Measurements from ENCODE around the gene C11orf86.
"Not testable (repeated sequence)": the region's sequence is repeated elsewhere in the genome, so short reads cannot be mapped to it uniquely, and the experiment has no call there.

Gene C11orf86

DNA sequence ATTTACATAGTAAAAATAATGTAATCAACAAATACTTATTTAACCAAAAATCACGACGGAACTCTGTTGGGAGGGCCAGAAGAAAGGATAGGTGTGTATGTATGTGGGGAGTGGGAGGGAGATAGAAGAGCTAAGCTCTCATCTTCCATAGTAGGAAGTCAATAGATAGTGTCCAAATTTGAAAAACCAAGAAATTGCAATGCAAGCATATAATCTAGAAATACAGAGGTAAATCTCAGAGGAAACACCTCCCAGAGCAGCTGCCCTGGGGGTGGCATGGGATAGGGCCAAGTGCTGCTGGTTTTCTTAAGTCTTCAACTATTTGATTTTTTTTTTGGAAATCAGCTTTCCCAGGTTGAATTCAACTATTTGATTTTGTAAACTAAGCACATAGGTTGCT is 16.9 kb downstream of the C11orf86 start:
- no peak for DNase-seq

- no peak for DNase-seq
Observed at GRCh38 chr11:66996609-66997273, 21.6 kb downstream of the C11orf86 start.

DNA sequence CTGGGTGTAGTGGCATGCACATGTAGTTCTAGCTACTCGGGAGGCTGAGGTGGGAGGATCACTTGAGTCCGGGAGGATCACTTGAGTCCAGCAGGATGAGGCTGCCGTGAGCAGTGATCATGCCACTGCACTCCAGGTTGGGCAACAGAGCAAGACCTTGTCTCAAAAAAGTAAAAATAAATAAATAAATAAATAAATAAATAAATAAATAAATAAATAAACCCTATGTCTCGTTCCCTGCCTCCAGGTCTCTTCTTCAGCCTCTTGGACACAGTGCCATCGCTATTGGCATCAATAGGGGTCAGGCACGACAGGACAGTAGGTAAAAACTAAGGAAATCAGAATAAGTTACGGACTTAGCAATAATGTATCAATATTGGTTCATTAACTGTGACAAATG is 24.5 kb downstream of the C11orf86 start:
- no peak for DNase-seq

GRCh38 chr11:67001332-67001731 is 26.2 kb downstream of the C11orf86 start:
- DNase-seq: no peak

GRCh38 chr11:67002297-67002913 is 27.3 kb downstream of the C11orf86 start:
- DNase-seq: no peak

DNA sequence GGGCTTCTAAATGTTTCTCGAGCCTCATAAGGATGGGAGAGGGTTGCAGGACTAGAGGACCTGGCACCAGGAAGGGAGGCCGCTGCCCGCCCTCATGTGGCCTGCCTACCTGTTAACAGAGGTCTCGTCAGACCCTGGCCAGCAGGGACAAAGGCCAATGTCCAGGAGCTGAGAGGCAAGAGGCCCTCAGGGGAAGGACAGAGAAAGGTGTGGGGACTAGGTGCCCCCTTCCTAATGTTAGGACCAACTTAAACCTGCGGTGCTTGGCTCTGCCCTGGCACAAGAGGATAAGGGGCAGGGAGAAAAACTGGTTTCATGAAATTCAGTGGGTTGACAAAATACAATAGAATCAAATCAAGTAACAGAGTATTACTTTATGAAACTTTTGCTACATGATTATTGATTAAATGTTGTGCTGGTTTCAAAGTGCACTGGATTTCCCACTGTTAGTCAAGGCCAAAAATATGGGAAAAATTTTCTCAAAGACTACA is 27.9 kb downstream of the C11orf86 start:
- DNase-seq: no peak

GRCh38 chr11:67005200-67005599 is 30.1 kb downstream of the C11orf86 start:
- not testable (repeated sequence) for DNase-seq

DNA sequence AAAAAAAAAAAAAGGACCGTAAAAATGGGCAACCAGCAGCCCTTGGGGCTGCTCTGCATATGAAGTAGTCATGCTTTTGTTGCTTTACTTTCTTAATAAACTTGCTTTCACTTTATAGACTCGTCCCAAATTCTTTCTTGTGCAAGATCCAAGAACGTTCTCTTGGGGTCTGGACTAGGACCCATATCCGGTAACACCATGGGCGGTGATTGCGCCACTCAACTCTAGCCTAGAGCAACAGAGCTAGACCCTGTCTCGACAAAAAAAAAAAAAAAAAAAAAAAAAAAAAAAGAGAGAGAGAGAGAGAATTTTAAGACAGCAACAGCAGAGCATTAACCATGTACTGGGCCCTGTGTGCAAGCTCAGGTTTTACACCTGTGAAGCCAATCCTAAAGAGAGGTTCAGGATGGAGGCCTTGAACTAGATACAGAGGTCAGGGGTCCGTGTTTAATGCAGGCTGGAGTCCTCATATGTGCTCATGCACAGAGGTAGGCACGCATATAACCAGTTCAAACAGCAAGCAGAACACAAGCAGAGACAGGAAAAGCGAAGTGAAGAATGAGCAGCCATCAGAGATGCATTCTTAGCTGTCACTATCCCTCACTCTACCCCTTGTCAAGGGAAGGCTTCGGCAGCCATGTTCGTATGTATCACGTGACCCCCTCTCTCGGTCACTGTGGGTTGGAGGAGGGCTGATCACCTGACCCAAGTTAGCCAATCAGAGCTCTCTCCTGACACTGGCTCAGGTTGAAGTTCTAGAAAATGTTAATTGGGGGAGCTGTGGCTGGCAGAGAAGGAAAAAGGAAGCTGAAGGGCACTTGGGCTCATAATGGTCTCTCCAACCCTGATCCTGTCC is 31.2 kb downstream of the C11orf86 start:
- peak; percentile 48 for DNase-seq

GRCh38 chr11:67007126-67007525 is 32.0 kb downstream of the C11orf86 start:
- no peak for DNase-seq

- no peak for DNase-seq
Observed at GRCh38 chr11:67010296-67010905, 35.3 kb downstream of the C11orf86 start.

DNA sequence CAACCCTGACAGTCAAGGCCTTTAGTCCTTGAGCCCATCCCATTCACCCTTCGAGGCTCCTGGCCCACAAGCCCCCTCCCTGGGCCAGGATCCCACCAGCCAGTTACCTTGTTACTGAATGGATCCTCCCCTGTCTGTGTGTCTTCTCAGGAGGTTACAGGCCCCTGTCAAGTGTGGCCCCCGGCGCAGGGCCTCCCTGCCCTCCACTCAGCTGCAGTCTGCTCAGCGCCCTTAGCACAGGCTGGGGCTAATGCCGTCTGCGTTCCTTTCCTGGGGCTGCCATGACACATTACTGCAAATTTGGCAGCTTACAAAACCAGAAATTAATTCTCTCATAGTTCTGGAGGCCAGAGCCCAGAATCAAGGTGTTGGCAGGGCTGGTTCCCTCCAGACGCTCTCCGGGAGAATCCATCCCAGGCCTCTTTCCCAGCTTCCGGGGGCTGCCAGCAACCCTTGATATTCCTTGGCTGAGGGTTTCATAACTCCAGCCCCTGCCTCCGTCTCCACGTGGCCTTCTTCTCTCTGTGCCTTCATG is 38.5 kb downstream of the C11orf86 start:
- no peak for DNase-seq

- no peak for DNase-seq
Observed at GRCh38 chr11:67014343-67014742, 39.2 kb downstream of the C11orf86 start.

DNA sequence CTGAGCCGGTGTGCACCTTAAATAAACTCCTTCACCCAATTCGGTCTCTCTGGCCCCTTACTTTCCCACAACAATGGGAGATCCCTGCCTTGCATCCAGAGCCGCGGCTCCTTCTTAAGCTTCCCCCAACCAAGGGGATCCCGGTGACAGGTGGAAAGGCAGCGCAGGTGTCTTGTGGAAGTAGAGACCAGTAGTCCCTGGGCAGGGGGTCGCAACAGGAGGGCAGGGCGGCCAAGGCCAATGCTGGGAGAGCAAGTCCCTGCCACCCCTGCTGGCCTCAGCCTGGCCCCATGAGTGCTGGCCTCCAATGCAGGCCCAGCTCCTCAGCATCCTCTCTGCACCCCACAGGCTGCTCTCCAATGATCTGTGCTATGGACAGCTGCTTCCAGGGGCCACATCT is 39.9 kb downstream of the C11orf86 start:
- DNase-seq: no peak

DNA sequence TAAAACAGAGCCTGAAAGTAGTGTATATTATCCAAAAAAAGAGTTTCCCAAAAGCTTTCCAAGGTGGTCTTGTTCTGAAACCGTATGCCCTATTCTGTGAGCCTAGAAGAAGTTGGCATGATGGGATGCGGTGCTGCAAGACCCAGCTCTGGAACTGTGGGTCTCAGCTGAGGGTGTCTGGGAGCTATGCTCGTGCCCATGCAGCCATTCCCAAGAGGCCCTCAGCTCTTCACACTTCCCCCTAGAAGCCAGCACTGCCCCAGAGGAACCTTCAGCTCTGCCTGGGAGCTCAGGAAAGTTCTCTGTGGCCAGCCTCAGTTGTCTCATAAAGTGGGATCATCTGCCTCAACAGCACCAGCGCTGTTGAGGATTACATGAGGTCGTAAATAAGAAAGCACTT is 41.4 kb downstream of the C11orf86 start:
- DNase-seq: no peak

- DNase-seq: no peak
Observed at GRCh38 chr11:67020949-67021348, 45.8 kb downstream of the C11orf86 start.

DNA sequence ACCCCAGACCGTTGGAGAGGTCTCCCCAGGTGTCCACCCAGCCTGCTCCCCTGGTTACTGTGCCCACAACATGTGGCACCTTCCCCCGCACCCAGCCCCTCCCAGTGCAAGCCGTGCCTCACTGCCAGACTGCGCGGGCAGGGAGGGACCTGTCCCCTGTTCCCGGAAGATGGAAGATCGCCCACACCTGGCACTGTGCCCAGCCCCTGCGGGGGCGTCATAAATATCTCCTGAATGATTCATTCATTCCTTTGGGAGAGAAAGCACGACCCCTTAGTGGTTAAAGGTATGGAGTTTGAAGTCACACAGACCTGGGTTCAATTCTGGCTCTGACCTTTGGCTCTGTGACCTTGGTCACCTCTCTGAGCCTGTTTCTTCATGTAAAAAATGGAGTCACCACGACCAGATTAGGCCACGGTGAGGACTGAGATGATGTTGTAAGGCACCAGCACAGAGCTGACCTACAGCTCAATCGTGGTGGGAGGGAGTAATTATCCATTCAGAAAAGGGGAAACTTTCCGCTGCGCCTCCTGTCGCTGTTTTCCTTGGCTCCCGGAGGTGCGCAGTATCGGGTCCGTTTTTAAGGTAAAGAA is 47.3 kb downstream of the C11orf86 start:
- DNase-seq: no peak

DNA sequence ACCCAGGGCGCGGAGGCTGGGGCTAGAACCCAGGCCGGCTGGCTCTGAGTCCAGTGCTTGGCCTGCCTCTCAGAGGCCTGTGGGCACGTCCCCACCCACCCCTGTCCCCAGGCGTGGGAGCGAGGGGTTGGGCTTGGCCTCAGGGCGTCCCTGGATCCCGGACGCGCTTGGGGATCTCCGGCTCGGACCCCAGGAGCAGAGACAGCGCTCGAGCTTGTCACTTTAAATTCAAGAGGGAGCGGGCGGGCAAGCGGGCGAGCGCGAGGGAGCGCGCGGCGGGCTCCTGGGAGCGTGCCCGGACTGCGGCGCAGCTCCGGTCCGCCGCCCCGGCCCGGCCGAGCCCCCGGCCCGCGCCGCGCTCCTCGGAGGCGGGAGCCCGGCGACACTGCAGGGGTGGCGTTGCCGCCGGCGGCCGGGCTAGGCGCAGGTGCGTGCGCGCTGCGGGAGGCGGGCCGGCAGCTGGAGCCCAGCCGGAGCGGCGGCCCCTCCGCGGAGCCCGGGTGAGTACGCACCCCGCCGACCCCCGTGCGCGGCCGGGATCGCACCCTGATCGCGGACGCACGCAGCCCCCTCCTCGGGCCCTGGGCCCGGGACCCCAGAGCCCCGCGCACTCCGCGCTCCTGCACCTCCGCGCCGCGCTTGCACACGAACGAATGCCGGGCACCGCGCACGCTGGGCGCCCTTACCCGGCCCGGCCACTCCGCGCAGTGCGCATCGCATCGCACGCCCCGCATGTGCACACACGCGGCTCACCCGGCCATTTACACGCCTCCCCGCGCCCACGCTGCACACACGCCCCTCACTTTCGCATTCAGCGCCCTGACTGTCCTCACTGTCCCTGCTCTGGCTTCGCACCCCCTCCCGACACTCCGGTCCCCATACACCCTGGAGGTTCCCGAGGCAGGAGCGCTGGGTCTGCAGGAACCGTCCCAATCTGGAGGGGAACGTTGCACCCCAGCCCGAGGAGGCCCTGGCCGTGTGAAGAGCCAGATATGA is 48.2 kb downstream of the C11orf86 start, which contains the start of gene SYT12:
SYT12 (plus strand) TSS at position 174 of the 996 bp plus-strand sequence. CDS start 7,011 bp downstream, outside the sequence.
- peak; percentile 39 for DNase-seq

- no peak for DNase-seq
Observed at GRCh38 chr11:67023957-67024353, 48.9 kb downstream of the C11orf86 start.

GRCh38 chr11:67024410-67024809 is 49.3 kb downstream of the C11orf86 start:
- peak; percentile 68 for DNase-seq

- DNase-seq: no peak
Observed at GRCh38 chr11:67024966-67025365, 49.9 kb downstream of the C11orf86 start.

- DNase-seq: no peak
Observed at GRCh38 chr11:67025750-67026149, 50.6 kb downstream of the C11orf86 start.
